ENCODE data around the gene RPL35.

The RPL35 gene

GRCh38 chr9:124875501-124875900, 13.7 kb upstream of the RPL35 start:
- no peak for DNase-seq (ENCODE audit: low read depth)

- DNase-seq (ENCODE audit: low read depth), result no peak
Observed at GRCh38 chr9:124873664-124874063, 11.9 kb upstream of the RPL35 start.

- DNase-seq (ENCODE audit: low read depth), result no peak
Observed at GRCh38 chr9:124871156-124871561, 9.4 kb upstream of the RPL35 start.

- DNase-seq (ENCODE audit: low read depth), result no peak
Observed at GRCh38 chr9:124870723-124871122, 9.0 kb upstream of the RPL35 start.

GRCh38 chr9:124869986-124870560, 8.3 kb upstream of the RPL35 start:
- DNase-seq (ENCODE audit: low read depth), result peak; percentile 50

- DNase-seq (ENCODE audit: low read depth), result peak; percentile 39
Observed at GRCh38 chr9:124869466-124869985, 7.8 kb upstream of the RPL35 start.

- DNase-seq (ENCODE audit: low read depth), result peak; percentile 85
Observed at GRCh38 chr9:124868511-124869465, 7.0 kb upstream of the RPL35 start.

- DNase-seq (ENCODE audit: low read depth), result no peak
Observed at GRCh38 chr9:124863371-124863871, 1.7 kb upstream of the RPL35 start.

GRCh38 chr9:124860582-124861341, 995 bp downstream of the RPL35 start:
- DNase-seq (ENCODE audit: low read depth), result no peak

GRCh38 chr9:124859803-124860581, 1.8 kb downstream of the RPL35 start:
- no peak for DNase-seq (ENCODE audit: low read depth)

- DNase-seq (ENCODE audit: low read depth), result no peak
Observed at GRCh38 chr9:124858330-124859046, 3.3 kb downstream of the RPL35 start.

- no peak for DNase-seq (ENCODE audit: low read depth)
Observed at GRCh38 chr9:124857533-124858162, 4.1 kb downstream of the RPL35 start.

GRCh38 chr9:124855944-124856765, 5.6 kb downstream of the RPL35 start:
- no peak for DNase-seq (ENCODE audit: low read depth)

- DNase-seq (ENCODE audit: low read depth), result no peak
Observed at GRCh38 chr9:124855566-124855943, 6.2 kb downstream of the RPL35 start.

- DNase-seq (ENCODE audit: low read depth), result no peak
Observed at GRCh38 chr9:124854822-124855221, 6.9 kb downstream of the RPL35 start.

- DNase-seq (ENCODE audit: low read depth), result no peak
Observed at GRCh38 chr9:124854161-124854560, 7.6 kb downstream of the RPL35 start.

GRCh38 chr9:124853605-124854143, 8.1 kb downstream of the RPL35 start:
- DNase-seq (ENCODE audit: low read depth), result no peak

GRCh38 chr9:124852829-124853531, 8.8 kb downstream of the RPL35 start, which contains the start of gene WDR38:
TSS of gene WDR38 (plus strand) at chr9:124853460. CDS start at chr9:124853532, 72 bp downstream.
- DNase-seq (ENCODE audit: low read depth), result peak; percentile 66
